Left lung (tissue), 10 donors: ENCODE results near the gene NLRC5. TPM values are rescaled to one million over a fixed set of nuclear protein-coding genes. Genes with fewer than 3 reads are reported as not detected.

ENCODE experiments used
- ATAC-seq: fragments of 200-7000 bp; cut with Tn5 transposase; one replicate; pipeline ENCODE4 v1.9.1; 2020; ENCODE audit warnings: moderate library complexity
- DNase-seq, 4 donors: peaks; one replicate each; pipeline ENCODE4 v3.0.0-alpha.2; 2013 to 2020
- H3K27ac ChIP-seq, 2 donors: fragments of 200-600 bp; sonication (generic) in 1 of 2; one replicate each; pipeline versions ENCODE4 v1.5.0 to v1.8.0; 2020 to 2021
- H3K27me3 ChIP-seq, 2 donors: fragments of 200-600 bp; sonication (generic) in 1 of 2; one replicate each; pipeline versions ENCODE4 v1.5.0 to v1.8.0; 2020 to 2021
- H3K36me3 ChIP-seq, 2 donors: fragments of 200-600 bp; sonication (generic) in 1 of 2; one replicate each; pipeline versions ENCODE4 v1.5.0 to v1.8.0; 2020 to 2021
- H3K4me1 ChIP-seq, 2 donors: fragments of 200-600 bp; one replicate each; pipeline ENCODE4 v1.8.0; 2021
- H3K4me3 ChIP-seq, 2 donors: fragments of 200-600 bp; sonication (generic) in 1 of 2; one replicate each; pipeline versions ENCODE4 v1.5.0 to v1.8.0; 2020 to 2021; ENCODE audit warnings: mild to moderate bottlenecking in 1 of 2
- H3K9me3 ChIP-seq, 2 donors: fragments of 200-600 bp; sonication (generic) in 1 of 2; one replicate each; pipeline versions ENCODE4 v1.5.0 to v1.8.0; 2020 to 2021
- intact Hi-C, 2 donors: fragments of 100-400 bp; cut with DNase I; formaldehyde crosslinking; loops; one replicate each; pipeline versions ENCODE4 v1.11.2 to v1.14.2; 2022
- polyA plus RNA-seq, 6 donors: library from polyadenylated mRNA; unstranded; fragments of 120-200 nt; gene quantifications; one replicate each; pipeline ENCODE4 v1.2.1, GENCODE V29; 2013; ENCODE audit not compliant: insufficient read length in 6 of 6
- total RNA-seq, 2 donors: library from RNA; stranded (reverse); fragmentation: NEBNext Ultra II Directional; extraction: Animal tissue kit (Norgen Biotek cat#: 25700); gene quantifications; one replicate each; pipeline ENCODE4 v1.2.1, GENCODE V29; 2021
- TF ChIP-seq, protein P1 (sequence below), 2 donors: fragments of 200-600 bp; sonication (generic) in 1 of 2; IDR thresholded peaks; one replicate each; pipeline versions ENCODE4 v1.5.0 to v1.8.0; 2021; ENCODE audit warnings: antibody characterized with exemption in 2 of 2
- donor health status: DM: no; HTN: yes; CAD: no.
- donor health status: DM: no; HTN: no; CAD: no.

The NLRC5 gene
- total and polyA plus RNA-seq, 8 donors = 9.8 to 93.3 (median 12.9) TPM

DNA sequence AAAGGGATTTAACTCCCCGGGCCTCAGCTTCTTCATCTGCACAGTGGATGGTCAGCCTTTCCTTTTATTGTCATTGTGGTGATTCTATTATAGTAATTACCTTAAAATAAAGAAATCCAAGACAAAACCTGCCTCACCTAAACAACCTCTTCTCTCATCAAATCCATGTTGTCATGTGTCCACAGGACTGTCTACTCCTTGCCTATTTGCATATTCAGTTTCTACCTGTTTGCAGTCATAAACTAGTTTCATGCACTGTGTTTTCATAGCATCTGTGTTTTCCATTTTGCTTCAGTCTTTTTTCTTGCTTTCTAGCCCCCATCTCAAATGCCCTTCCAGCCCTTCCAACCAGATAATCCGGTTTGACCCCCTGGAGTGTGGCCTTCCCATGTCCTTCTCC, 58.7 kb downstream of the NLRC5 start:
- H3K9me3 ChIP-seq = no peaks in the 10 kb centered on the region
- H3K27me3 ChIP-seq = no peaks in the 10 kb centered on the region
- H3K4me1 ChIP-seq = peaks cover 0 to 24% of the 10 kb centered on the region in 2 donors
- intact Hi-C loops = no loop called here
- DNase-seq (no peak), ATAC-seq (no peak)
- no peak overlapping the region for H3K27ac ChIP-seq
- peaks cover 0 to 99% of the 10 kb centered on the region in 2 donors for H3K36me3 ChIP-seq
- no peak overlapping the region for H3K4me3 ChIP-seq
- TF ChIP-seq, protein P1, sequence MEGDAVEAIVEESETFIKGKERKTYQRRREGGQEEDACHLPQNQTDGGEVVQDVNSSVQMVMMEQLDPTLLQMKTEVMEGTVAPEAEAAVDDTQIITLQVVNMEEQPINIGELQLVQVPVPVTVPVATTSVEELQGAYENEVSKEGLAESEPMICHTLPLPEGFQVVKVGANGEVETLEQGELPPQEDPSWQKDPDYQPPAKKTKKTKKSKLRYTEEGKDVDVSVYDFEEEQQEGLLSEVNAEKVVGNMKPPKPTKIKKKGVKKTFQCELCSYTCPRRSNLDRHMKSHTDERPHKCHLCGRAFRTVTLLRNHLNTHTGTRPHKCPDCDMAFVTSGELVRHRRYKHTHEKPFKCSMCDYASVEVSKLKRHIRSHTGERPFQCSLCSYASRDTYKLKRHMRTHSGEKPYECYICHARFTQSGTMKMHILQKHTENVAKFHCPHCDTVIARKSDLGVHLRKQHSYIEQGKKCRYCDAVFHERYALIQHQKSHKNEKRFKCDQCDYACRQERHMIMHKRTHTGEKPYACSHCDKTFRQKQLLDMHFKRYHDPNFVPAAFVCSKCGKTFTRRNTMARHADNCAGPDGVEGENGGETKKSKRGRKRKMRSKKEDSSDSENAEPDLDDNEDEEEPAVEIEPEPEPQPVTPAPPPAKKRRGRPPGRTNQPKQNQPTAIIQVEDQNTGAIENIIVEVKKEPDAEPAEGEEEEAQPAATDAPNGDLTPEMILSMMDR (IDR thresholded peaks at IDR 0.05) = no peak

DNA sequence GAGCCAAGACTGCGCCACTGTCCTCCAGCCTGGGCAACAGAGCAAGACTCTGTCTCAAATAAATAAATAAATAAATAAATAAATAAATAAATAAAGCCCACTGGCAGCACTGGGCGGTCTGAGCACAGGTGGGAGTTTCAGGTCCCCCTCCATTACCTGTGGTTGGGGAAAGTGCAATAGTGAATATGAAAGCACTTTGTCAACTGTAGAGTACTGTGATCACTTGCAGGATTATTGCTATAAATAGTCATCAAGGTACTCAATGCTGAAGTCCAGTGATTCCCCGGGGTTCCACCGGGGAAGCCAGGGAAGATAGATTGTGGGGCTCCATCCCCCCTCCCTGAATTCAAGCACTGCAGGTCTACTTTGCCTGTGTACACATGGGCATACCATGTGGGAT, 60.3 kb downstream of the NLRC5 start:
- TF ChIP-seq, protein P1 (IDR thresholded peaks at IDR 0.05) = no peak
- Histone ChIP-seq H3K27me3 (no peaks in the 10 kb centered on the region), H3K27ac (no peak overlapping the region), H3K4me3 (no peak overlapping the region), H3K9me3 (no peaks in the 10 kb centered on the region), H3K4me1 (peaks cover 0 to 10% of the 10 kb centered on the region in 2 donors), H3K36me3 (peaks cover 0 to 99% of the 10 kb centered on the region in 2 donors)
- intact Hi-C loops = no loop called here
- ATAC-seq (no peak), DNase-seq (no peak)

DNA sequence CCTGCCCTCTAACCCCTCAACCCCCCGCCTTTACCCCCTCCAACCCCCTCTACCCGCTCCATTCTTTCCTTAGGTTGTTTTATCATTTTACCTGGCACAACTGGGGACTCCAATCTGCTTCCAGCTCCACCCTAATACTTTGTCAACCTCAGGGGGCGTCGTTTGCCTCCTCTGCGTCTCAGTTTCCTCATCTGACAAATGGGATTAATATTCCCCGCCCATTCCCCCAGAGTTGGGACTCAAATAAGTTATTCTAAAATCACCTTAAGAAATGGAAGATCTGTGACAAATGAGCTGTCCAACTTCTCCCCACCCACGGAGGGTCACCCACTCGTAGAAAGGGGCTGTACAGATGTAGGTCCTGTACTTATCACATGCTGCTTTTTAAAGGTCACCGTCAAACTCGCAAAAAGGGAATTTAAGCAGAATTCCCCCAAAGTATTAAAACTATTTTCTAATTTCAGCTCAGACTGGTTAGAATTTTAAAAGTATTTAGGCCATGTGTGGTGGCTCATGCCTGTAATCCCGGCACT, 62.4 kb downstream of the NLRC5 start:
- H3K4me1 ChIP-seq = no peaks in the 10 kb centered on the region
- no peaks in the 10 kb centered on the region for H3K9me3 ChIP-seq
- no peaks in the 10 kb centered on the region for H3K27me3 ChIP-seq
- DNase-seq (no peak), ATAC-seq (no peak)
- H3K4me3 ChIP-seq = no peak overlapping the region
- peaks cover 0 to 100% of the 10 kb centered on the region in 2 donors for H3K36me3 ChIP-seq
- TF ChIP-seq, protein P1 (IDR thresholded peaks at IDR 0.05) = no peak
- intact Hi-C loops = no loop called here
- no peak overlapping the region for H3K27ac ChIP-seq

DNA sequence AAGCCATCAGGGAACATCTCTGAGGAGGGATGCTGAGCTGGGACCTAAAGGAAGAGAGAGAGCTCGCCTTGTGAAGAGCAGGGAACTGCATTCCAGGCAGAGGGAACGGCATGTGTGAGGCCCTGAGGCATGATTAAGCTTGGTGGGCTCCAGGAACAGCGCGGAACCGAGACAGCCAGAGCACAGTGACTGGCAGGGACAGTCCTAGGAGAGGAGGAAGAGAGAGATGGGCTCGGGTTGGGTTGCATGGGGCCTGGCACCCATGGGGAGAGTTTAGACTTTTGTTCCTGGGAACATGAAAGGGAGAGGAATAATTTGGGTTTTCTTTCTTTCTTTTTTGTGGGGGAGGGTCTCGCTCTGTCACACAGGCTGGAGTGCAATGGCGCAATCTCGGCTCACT, 63.8 kb downstream of the NLRC5 start:
- Histone ChIP-seq H3K36me3 (peaks cover 0 to 100% of the 10 kb centered on the region in 2 donors), H3K27me3 (no peaks in the 10 kb centered on the region), H3K27ac (no peak overlapping the region), H3K4me1 (no peaks in the 10 kb centered on the region), H3K4me3 (no peak overlapping the region), H3K9me3 (no peaks in the 10 kb centered on the region)
- ATAC-seq = no peak
- no peak for DNase-seq
- intact Hi-C loops = no loop called here
- TF ChIP-seq, protein P1 (IDR thresholded peaks at IDR 0.05) = no peak

DNA sequence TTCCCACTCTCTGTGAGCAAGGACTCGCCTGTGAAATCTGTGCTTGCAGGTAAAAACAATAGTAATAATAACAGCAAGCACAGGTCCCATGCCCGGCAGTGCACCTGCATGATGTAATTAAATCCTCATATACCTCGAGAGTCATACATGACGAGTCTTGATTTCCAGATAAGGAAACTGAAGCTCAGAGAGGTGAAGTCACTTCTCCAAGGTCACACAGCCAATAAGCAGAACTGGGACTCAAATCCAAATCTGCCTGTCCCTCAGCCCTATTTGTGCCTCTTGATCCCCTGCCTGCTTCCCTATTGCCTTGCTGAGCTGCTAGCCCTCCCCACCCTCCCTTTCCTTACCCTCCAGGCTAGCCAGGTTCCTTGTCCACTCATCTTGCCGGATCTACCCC, 65.0 kb downstream of the NLRC5 start:
- Histone ChIP-seq H3K27me3 (no peaks in the 10 kb centered on the region), H3K9me3 (no peaks in the 10 kb centered on the region), H3K27ac (no peak overlapping the region), H3K4me1 (no peaks in the 10 kb centered on the region), H3K4me3 (no peak overlapping the region), H3K36me3 (peaks cover 0 to 100% of the 10 kb centered on the region in 2 donors)
- TF ChIP-seq, protein P1 (IDR thresholded peaks at IDR 0.05) = no peak
- no peak for DNase-seq
- intact Hi-C loops = no loop called here
- ATAC-seq = no peak
